ENCODE measurements around the gene RARG.

- TF ChIP-seq CTCF (optimal IDR thresholded peaks at IDR 0.05 in 1 of 3, IDR thresholded peaks at IDR 0.05 in 1 of 3, conservative IDR thresholded peaks at IDR 0.05 in 1 of 3; ENCODE audit: extremely low read depth in 1 of 3, insufficient read depth in 2 of 3, low read length in 3 of 3) (peak in 1 of 3 experiments; percentile 11), EZH2 (IDR thresholded peaks at IDR 0.05; ENCODE audit: low read length) (no peak)
Measured at GRCh38 chr12:53221203-53222080, 10.6 kb downstream of the RARG start.
